Posterior vena cava (tissue), 2 donors: ENCODE measurements around the gene CACNA1C. TPM values are rescaled to one million over a fixed set of nuclear protein-coding genes. Genes with fewer than 3 reads are reported as not detected.
A peak's percentile ranks its signal among the peaks of the same experiment; 100 is the strongest.

ENCODE experiments used
- DNase-seq: peaks from one replicate; pipeline ENCODE4 v3.0.0-alpha.2; 2020; ENCODE audit warnings: low spot score
- intact Hi-C, 2 donors: fragments of 100-400 bp; cut with DNase I; formaldehyde crosslinking; loops; one replicate each; pipeline versions ENCODE4 v1.14.1 to v1.14.2; 2022 to 2023
- total RNA-seq, 2 donors: library from RNA; stranded (reverse); fragmentation: NEBNext Ultra II Directional; extraction: Animal tissue kit (Norgen Biotek cat#: 25700); gene quantifications; one replicate each; pipeline ENCODE4 v1.2.1, GENCODE V29; 2021
- donor health status: DM: yes; HTN: yes; CAD: no.
- donor health status: DM: yes; HTN: yes; CAD: no.

The CACNA1C gene
- total RNA-seq, 2 donors from 2014 or later = 71.3 to 71.8 TPM

DNA sequence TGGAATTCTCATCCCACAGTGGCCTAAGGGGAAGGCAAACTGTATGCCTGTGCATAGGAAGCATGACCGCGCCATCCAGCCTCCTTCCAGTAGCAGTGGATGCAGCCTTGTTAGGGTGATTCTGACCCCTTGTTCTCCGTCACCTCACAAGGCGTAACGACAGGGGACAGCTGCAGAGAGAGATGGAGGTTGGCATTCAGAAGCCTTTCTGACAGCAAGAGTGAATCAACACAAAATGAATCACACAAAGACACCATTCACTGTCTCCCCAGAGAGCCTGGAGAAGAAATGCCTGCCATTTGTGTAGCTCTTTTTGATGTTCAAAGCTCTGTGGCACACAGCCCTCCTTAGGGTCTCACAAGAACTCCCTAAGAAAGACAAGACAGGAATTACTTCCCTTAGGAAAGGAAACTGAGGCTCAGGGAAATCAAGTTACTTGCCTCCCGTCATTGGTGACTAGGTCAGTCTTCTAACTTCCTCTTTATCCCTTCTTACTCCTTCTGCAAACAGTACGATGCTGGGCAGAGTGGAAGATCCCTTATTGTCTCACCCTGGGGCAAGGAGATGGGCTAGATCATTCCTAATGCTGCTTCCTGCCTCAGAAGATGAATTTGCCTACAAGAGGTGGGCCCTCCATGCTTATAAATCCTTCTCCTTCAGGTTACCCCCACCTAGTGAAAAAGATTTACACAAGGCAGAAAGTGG, 280.9 kb downstream of the CACNA1C start:
- intact Hi-C loops = no loop called here

DNA sequence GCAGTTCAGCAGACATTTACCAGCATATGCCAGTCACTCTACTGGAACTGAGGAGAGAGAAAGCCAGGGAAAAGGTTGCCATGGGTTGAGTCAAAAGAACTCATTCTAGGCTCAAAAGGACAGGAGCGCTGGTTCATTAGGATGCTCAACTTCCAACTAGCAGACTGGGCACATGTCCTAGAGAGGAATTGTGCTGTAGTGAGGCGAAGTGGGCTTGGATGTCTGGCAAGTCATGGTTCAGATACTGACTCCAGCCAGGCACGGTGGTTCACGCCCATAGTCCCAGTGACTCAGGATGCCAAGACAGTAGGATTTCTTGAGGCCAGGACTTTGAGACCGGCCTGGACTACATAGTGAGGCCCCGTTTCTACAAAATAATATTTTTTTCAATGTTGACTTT, 281.5 kb downstream of the CACNA1C start:
- intact Hi-C loops = no loop called here

More for the DNA sequence above, 280.9 kb downstream of the CACNA1C start:
- no peak for DNase-seq

DNA sequence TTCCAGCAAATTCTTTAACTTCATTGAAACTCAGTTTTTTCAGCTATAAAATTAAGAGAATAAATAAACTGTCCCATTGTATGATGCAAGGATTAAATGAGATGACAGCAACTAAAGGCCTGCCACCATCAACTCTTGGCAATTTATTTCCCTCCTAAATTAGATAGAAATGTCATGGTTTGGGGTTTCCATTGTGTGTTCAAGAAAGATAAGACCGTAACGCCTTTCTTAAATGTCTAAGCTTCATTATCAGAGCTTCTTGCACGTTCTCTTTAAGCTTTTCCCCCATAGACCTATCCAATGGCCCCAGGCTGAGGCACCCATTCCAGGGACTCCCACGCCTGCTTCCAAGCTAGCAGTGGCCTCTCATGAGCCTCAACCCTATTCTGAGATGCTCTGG, 281.9 kb downstream of the CACNA1C start:
- DNase-seq = no peak
- intact Hi-C loops = no loop called here

More for the DNA sequence above, 281.5 kb downstream of the CACNA1C start:
- DNase-seq = no peak

DNA sequence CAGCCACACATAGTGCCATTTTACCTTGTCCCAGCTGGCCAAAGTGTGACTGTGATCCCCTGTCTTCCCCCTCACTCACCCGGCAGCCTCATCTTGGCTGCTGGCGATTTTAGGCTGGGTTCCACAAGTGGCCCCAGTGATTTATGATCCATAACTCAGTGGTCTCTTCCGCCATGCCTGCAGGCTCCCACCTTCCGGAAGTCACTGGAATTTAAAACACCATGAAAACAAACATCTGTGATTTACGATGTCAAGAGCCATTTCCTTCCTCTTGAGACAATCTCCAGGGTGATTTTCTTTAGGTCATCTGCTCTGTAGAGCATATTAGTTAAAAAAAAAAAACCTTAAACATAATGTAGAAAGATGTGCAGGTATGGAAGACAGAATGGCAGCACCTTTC, 282.3 kb downstream of the CACNA1C start:
- no peak for DNase-seq
- intact Hi-C loops = no loop called here

DNA sequence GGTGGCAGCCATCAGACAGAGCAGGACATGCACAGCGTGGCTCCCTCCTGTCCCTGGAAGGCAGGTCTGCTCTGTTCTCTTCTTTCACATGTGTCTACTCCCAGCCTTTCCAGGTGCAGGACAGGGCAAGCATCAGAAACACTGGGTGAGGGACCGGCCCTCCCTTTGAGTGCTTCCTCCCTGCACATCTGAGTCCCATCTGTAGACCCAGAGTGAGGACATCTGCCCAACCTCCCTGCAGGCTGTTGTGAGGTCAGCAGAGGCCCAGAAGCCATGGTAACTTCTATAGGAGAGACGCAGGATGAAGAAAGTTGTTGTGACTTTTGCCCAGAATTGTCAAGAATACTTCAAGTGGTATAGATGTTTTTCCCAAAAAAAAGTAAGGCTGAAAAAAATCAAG, 282.7 kb downstream of the CACNA1C start:
- no peak for DNase-seq
- intact Hi-C loops = no loop called here

DNA sequence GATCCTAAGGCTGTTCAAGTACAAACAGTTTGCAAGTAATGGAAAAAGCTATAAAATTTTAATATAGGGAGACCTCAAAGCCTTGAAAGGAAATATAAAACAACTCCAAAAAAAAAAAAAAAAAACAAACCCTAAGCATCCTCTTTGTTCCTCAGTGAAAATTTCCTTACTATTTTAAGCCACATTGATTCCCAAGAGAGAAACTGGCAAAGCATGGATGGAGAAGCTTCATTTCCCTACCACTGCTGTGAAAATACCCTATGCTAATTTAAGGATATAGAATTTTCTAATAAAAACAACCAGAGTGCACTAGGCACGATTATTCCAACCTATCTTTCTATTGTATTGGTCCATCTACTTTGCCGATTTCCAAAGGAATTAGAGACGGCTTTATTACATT, 283.1 kb downstream of the CACNA1C start:
- no peak for DNase-seq
- intact Hi-C loops = no loop called here

DNA sequence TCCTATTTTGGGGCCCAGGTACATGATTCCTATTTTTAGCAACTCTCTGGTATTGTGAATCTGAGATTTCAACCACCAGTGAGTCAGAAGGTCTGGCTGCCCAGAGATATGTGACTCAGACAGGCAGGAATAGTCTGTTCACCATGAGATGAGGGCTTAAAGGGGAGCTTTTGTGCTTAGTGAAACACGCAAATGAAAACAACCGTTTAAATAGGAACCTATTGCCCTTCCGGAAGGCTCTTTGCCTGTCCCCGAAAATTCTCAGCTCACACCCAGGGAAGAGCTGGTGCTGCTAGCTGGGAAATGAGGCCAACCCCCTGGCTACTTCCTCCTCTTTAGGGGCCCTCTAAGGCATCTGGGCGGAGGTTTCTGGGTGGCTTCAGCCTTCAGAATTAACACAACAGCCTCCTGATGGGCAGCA, 283.6 kb downstream of the CACNA1C start:
- DNase-seq = no peak
- intact Hi-C loops = no loop called here

DNA sequence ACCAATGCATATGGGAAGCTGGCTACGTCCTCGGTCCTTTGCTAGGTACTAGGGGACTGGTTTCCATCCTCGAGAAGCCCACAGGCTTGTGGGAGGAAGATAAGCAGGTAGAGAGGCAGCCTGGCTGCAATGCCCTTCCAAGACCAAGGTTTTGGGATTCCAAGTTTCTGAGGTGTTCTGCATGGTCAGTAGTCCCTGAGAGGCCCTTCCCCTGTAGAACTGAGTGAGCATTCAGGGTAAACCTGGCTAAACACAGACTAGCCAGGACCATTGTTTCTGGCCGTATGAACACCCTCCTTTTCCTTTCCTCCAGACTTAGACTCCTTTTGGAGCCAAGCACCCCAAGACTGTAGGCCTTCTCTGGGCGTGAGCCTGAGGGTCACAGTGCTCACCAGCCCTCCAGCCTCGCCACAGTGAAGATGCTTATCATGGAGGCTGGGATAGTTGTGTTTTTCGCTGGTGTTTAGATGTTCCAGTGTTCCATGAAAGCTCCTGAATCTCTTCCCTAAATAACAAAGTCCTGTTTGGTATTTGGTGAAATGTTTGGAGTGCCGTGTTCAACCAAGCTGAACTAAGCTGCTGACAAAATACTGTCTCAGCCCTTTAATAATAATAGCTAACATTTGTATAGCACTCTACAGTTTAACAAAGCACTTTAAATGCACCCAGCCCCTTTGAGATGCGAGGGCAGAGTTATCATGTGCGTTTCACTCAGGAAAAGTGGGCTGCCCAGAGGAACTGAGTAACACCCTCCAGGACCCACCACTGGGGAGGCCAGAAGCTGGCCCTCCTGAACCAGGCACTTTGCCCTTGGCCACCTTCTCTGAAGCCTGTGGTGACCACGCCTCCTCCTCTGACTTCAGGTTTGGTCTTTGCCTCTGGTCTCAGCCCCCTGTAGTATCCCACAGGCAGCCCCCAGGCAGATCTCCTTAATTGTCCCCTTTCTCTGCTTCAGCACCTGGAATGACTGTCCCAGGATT, 284.5 kb downstream of the CACNA1C start:
- DNase-seq = no peak

DNA sequence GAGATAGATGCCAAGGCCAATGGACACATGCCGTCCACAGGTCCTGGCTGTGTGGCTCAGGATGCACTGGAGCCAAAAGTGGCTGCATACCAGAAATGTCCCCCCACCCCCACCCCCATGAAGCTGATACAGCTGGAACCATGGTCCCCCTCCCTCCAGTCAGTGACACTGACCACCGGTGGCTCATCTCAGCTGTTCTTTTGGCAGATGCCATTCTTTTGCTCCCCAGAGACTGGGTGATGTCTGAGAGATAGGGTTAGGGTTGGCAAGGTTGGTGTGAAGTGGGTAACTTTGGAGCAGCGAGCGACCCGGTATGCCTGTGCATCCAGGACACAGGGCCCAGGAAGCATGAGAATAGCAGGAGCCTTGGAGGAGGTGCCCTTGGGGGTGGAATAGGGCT, 285.6 kb downstream of the CACNA1C start:
- DNase-seq = no peak
- intact Hi-C loops = no loop called here

More for the DNA sequence above, 284.5 kb downstream of the CACNA1C start:
- intact Hi-C loops = no loop called here

DNA sequence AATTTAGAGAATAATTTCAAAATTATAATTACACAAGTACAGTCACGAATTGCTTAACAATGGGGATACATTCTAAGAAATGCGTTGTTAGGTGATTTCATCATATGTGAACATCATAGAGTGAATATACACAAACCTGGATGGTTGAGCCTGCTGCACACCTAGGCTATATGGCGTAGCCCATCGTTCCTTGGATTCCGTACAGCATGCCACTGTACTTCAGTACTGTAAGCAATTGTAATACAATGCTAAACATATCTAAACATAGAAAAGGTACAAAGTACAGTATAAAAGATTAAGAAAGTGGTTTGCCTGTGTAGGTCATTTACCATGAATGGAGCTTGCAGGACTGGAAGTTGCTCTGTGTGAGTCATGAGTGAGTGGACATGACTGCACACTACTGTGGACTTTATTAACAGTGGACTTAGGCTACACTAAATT, 286.2 kb downstream of the CACNA1C start:
- intact Hi-C loops = no loop called here

DNA sequence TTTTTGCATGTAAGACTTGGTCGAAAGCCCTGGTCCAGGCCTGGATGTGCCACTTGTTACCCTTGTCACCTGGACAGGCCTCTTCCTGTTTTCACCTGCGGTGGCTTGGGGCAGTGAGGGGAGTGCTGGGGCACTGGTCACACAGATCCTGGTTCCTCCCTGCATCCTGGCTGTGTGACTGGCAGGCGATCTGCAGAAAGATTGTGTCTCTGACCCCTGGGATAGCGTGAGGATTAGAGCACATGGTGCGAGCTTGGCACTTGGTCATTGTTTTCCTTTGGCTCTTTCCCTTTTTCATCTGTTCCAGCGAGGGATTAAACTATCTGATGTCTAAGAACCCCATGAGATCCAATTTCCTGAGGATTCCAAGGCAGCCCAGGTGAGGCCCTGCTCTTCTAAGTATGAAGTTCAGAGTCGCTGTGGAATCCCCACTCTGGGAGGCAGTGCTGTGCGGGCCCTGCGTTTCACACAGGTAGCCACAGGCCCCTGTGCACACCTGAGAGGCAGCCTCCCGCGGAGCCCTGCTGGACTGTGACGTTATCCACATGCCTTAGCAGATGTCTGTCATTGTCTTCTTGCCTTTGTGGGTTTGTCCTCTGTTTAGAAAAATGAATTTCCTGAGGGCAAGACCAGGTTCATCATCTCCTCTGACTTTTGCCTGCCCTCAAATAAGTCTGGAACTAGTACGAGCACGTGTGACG, 288.4 kb downstream of the CACNA1C start:
- intact Hi-C loops = no loop called here
- DNase-seq = peak; percentile 59

More for the DNA sequence above, 286.2 kb downstream of the CACNA1C start:
- DNase-seq = no peak

DNA sequence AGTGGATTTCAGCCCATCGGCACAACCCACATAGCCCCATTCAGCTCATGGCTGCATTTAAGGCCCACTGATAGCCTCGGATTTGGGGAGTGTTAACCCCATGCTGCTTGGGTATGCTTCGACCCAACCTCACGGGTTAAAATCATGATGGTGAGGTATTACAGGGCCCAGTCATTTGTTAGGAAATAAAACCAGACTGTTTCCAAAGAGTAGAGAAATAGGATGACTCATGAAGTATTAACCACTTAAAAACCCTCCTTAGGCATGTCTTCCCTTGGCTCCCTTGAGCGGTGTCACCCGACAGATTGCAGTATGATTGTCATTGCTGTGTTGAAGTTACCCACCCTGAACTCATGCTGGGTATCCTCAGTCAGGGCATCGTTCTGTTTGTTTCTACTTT, 289.1 kb downstream of the CACNA1C start:
- no peak for DNase-seq
- intact Hi-C loops = loop anchor here in 1 of 2 donors (1.0 kb wide), 1 partner anchor 13 kb away; no protein-coding TSS in a partner anchor

DNA sequence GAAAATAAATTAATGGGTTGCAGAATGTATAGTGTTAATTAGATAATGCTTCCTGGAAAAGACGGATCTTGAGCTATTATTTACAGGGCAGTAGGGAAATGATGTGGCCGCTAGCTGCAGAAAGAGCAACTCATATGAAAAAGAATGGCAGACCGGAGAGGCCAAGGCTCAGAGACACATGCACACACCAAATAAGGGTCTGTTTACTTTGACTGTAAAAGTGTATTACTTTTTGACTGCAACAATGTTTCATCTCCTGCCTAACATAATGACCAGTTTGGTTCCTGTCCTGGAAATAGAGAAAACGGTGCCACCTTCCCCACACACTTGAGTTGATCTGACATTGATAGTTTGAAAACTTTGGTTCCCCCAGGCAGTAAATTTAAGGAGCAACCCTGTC, 290.9 kb downstream of the CACNA1C start:
- intact Hi-C loops = no loop called here
- no peak for DNase-seq

DNA sequence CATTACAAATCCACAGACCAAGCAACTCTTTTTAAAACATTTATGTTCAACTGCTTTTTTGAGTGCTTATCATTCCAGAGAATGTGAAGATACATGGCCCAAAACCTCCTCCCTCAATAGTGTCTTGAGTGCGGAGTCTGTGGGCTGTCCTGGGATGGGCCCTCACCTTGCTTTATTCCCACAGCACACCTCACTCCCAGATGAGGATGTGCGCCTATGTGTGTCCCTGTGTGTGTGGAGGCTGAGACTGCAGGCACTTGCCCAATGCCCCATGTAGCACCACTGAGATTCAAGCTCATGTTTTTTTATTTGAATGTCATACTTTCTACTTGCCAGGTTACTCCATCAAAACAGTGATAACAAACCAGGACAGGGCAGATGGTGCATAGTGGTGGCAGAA, 291.7 kb downstream of the CACNA1C start:
- intact Hi-C loops = no loop called here
- DNase-seq = no peak

DNA sequence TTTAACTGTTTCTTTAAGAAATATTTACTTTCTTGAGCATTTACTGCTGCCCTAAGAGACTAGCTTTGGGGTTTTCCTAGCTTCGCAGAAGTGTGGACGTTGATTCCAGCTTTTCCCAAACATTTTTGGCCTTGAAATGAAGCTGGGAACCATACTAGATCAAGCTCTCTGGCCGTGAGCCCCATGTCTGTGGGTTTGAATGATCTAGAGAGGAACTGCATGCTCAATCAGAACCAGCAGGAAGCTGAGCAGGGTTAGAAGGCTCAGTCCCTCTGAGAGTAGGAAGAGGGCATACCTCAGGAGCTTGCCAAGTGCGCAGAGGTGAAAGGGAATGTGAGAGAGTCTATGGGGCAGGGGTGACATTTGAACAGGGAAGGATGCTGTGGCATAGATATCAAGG, 292.1 kb downstream of the CACNA1C start:
- intact Hi-C loops = no loop called here
- no peak for DNase-seq

DNA sequence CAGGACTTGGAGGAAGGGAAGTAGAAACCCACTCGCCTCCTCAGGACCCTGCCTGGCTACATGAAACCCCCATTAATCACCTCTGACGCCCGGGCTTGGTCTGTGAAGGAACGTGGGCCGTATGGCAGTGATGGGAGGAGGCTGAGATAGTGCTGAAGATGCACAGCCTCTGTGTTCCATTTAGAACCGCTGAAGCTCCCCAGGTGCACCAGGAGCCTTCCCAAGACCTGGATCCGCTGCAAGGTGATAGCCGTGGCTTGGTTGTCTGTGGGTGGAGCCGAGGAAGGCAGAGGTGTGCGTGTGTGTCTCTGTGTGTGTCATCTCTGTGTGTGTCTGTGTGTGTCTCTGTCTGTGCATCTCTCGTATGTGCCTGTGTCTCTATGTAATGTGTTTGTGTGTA, 293.1 kb downstream of the CACNA1C start:
- intact Hi-C loops = no loop called here

DNA sequence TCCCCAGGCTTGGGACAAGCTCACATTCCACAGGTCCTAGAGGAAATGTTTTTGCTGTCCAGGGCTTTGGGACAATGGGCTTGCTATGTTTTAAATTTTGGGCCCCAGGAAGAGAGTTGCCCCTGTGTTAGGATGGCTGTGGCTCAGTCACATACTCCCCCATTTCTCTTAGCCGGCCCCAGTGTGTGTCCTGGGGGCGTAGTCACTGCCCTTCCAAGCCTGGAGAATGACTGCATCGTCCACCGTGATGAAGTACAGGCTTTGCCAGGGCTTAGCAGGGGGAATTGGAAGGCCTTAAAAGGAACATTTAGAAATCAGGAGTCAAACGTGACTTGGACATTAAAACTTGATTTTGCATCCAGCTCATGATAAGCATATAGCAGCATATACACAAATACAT, 293.6 kb downstream of the CACNA1C start:
- intact Hi-C loops = no loop called here
- no peak for DNase-seq

More for the DNA sequence above, 293.1 kb downstream of the CACNA1C start:
- no peak for DNase-seq

DNA sequence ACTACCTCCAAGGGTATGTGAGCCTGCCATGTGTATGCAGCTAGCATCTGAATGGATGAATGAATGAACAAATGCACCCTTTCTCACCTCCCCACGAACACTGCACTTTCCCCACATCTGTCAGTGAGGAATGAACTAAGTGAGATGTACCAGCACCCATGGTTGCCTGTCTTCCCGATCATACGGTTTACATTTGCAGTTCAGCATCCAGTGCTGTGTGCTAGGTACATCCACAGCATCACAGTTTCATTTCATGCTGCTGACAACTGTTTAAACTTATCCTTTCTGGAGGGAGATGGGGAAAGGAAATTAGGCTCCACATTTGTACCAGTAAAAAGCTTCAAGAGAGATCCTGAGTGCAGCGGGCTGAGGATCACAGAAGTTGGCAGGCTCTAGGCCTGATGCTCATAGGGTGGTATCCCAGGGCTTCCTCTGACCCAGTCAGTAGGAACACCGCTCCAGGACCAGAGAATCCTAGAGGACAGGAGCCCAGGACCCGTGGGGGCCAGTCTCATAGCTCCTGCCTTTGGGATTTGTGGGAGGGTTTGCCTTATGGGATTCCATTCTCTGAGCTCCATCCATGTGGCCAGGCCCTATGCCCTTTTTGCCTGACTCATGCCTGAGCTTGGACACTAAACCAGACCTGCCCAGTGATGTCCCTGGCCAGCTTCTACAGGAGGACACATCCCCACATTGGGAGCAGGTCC, 294.5 kb downstream of the CACNA1C start:
- no peak for DNase-seq
- intact Hi-C loops = no loop called here

DNA sequence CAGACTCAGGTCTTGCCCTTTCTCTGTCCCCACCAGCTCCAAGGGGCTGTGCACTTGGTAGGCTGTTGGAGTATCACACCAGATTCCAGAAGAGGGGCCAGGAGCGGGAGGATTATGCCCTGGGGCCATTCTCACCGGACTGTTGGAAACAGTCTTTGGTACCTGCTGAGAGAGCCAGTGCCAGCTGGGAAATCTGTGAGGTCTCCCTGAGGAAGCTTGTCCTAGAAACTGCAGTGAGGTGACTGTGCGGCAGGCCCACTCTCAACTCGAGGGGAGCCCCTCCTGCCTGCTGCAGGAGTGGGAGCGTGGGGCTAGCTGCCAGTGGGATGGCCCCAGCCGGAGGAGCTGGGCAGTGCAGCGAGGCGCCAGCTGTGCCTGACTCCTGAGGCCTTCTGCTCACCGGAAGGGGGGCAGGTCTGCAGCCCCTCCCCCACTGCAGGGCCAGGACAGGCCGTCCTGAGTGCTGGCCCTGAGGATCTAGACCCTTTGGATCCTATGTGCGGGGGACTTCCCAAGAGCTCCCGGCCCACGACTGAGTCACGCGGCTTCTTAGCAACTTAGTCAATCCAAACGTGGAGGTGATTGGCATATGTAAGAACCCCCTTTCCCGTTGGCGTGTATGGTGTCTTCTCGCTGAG, 295.2 kb downstream of the CACNA1C start:
- intact Hi-C loops = no loop called here
- no peak for DNase-seq
